ENCODE data around the gene HELQ.
"Not testable (repeated sequence)": the region's sequence is repeated elsewhere in the genome, so short reads cannot be mapped to it uniquely, and the experiment has no call there.

The HELQ gene

DNA sequence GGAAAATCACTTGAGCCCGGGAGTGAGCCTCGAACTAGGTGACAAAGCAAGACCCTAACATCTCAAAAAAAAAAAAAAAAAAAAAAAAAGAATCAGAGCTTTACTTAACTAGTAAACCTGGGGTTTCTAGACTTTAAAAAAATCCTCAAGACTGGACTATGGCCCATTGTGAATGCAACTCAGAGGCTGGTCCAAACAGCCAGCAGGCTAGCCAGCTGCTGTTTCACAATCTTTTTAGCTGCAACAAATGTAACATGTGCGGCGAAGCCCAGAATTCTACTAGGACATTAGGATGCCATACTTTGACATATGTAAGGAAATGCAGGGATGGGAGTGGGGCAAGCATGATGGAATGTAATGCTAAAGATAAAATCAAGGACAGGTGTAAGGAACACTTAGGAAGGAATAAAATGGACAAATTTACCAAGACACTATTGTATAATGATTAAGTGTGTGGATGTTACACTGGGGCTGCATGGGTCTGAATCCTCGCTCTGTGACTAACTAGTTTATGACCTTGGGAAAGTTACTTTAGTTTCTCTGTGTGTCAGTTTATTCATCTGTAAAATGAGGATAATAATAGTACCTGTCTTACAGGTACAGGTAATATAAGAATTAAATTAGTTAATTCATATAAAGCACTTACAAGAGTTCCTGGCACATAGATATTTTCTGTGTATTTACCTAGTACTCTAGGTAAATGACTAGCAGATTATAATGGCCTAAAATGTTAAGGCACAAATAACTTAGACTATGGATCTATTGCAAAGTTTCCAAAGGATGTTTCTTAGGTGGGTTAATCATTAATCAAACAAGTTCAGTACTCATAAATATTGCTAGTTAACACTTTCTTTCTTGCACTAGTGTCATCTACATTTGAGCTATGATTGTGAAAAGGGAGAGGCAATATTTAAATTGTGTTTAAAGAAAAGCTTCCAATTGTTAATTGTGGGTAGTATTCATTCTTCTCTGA lies 49.5 kb downstream of the HELQ start:
- H3K4me3 ChIP-seq (ENCODE audit: control insufficient read depth, low read depth, low read length), result no peak overlapping the region
- TF ChIP-seq, protein P1, sequence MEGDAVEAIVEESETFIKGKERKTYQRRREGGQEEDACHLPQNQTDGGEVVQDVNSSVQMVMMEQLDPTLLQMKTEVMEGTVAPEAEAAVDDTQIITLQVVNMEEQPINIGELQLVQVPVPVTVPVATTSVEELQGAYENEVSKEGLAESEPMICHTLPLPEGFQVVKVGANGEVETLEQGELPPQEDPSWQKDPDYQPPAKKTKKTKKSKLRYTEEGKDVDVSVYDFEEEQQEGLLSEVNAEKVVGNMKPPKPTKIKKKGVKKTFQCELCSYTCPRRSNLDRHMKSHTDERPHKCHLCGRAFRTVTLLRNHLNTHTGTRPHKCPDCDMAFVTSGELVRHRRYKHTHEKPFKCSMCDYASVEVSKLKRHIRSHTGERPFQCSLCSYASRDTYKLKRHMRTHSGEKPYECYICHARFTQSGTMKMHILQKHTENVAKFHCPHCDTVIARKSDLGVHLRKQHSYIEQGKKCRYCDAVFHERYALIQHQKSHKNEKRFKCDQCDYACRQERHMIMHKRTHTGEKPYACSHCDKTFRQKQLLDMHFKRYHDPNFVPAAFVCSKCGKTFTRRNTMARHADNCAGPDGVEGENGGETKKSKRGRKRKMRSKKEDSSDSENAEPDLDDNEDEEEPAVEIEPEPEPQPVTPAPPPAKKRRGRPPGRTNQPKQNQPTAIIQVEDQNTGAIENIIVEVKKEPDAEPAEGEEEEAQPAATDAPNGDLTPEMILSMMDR (IDR thresholded peaks at IDR 0.05; ENCODE audit: control insufficient read depth, insufficient read depth, low read depth, low read length, missing control alignments), result no peak
- no peak for DNase-seq (ENCODE audit: low read depth)

DNA sequence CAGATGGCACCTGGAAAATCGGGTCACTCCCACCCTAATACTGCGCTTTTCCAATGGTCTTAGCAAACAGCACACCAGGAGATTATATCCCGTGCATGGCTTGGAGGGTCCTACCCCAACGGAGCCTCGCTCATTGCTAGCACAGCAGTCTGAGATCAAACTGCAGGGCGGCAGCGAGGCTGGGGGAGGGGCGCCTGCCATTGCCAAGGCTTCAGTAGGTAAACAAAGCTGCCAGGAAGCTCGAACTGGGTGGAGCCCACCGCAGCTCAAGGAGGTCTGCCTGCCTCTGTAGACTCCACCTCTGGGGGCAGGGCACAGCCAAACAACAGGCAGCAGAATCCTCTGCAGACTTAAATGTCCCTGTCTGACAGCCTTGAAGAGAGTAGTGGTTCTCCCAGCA lies 57.5 kb downstream of the HELQ start:
- not testable (repeated sequence) for DNase-seq (ENCODE audit: low read depth); H3K4me3 ChIP-seq (ENCODE audit: control insufficient read depth, low read depth, low read length)

DNA sequence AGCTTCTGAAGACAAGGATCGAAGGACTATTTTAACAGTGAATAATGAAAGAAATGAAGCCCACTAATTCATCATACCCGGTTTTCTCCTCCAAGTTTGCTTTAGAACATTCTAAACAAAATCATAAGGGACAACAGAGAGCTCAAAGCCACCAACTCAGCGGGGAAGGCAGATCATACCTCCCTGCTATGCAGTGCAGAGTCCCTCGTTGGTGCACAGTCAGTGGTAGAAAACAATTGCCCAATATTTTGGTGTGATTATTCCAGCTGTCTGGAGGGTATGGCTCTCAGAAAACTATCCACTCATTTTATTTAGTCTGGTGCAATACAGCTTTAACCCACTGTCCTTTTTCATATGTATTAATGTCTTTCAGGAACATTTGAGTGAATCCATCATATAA lies 61.7 kb downstream of the HELQ start:
- no peak overlapping the region for H3K4me3 ChIP-seq (ENCODE audit: control insufficient read depth, low read depth, low read length)
- DNase-seq (ENCODE audit: low read depth), result no peak
- TF ChIP-seq, protein P1 (IDR thresholded peaks at IDR 0.05; ENCODE audit: control insufficient read depth, insufficient read depth, low read depth, low read length, missing control alignments), result no peak

DNA sequence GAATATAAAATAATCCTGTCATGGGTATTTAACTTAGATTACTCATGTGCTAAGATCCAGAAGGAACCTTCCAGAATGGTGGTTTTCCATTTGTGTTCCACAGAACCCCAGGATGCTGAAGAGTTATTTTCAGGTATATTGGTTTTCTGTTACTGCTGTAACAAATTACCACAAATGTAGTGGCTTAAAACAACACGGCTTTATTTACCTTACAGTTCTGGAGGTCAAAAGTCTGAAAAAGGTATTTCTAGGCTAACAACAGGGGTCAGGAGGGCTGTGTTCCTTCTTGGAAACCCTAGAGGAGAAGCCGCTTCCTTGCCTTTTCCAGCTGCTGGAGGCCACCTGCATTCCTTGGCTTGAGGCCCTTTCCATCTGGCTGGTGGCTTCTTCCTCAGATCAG lies 63.1 kb downstream of the HELQ start:
- TF ChIP-seq, protein P1 (IDR thresholded peaks at IDR 0.05; ENCODE audit: control insufficient read depth, insufficient read depth, low read depth, low read length, missing control alignments), result no peak
- DNase-seq (ENCODE audit: low read depth), result no peak
- no peak overlapping the region for H3K4me3 ChIP-seq (ENCODE audit: control insufficient read depth, low read depth, low read length)

DNA sequence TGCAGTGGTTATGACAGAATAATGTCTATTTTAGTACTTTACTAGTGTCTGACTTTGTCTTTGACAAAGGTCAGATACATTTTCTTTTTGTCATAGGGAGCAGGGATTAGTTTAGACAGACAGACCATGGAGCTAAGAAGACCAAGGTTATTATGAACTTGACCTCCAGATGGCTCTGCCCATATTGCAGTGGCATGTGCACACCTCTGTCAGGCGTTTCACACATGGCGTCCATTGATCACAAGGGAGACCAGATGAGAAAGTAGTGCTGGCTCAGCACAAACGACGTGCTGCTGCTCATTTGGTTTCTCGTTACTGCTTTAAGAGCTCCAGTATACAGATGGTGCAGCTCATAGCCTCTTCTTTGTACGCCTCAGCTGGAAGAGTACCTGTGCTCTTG lies 64.7 kb downstream of the HELQ start:
- no peak overlapping the region for H3K4me3 ChIP-seq (ENCODE audit: control insufficient read depth, low read depth, low read length)
- TF ChIP-seq, protein P1 (IDR thresholded peaks at IDR 0.05; ENCODE audit: control insufficient read depth, insufficient read depth, low read depth, low read length, missing control alignments), result no peak
- no peak for DNase-seq (ENCODE audit: low read depth)

DNA sequence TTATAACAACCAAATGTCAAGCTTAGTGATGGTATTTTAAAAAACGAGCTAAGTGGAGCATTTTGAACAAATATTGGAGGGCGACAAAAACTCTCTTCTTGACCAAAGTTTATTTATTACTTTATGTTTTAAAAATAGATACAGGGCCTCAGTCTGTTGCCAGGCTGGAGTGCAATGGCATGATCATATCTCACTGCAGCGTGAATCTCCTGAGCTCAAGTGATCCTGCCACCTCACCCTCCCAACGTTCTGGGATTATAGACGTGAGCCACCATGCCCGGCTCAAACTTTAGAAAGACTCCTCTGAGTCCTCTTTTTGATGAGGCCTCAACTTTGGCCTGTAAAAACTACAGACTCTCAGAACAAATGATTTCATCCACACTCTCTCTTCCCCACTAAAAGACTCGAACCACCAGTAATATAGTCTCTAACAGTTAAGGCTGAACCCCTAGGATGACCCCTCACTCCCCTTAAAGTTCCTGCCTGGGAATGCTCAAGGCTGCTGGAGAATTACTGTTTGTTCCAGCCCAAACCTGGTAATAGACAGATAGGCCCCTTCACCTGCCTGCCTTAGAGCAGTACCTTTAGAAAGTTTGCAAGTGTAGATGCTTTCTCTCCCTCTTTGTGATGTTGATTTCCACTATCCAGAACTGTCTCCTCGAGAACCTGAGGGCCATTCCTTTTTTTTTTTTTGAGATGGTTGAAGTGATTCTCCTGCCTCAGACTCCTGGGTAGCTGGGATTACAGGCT lies 65.7 kb downstream of the HELQ start:
- TF ChIP-seq, protein P1 (IDR thresholded peaks at IDR 0.05; ENCODE audit: control insufficient read depth, insufficient read depth, low read depth, low read length, missing control alignments), result no peak
- DNase-seq (ENCODE audit: low read depth), result no peak
- H3K4me3 ChIP-seq (ENCODE audit: control insufficient read depth, low read depth, low read length), result no peak overlapping the region

Data from AG09309 (cell line).